ENCODE data around the gene TMEM140. TPM values are rescaled to one million over a fixed set of nuclear protein-coding genes. Genes with fewer than 3 reads are reported as not detected.

Gene TMEM140
- total RNA-seq, 1 donor from 2014 or later = 0.27 TPM

DNA sequence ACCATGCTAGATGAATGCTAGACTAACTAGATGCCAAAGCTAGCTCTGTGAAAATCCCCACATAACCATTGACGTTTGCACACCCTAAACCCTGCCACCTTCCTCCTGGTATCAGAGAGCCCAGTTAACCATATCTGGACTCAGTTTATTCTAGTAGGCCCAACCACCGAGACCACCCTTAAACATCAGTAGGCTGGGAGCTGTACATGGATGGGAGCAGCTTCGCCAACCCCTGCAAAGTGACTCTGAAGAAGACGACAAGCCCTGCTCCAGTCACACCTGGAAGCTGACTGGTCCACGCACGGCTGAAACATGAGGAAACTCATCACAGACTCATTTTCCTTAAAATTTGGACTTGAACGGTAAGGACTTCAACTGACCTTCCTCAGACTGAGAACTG lies 27.1 kb downstream of the TMEM140 start:
- Histone ChIP-seq H3K36me3 (ENCODE audit: insufficient read depth, low read length) (no peaks in the 10 kb centered on the region), H3K9ac (ENCODE audit: low read length) (no peak overlapping the region), H3K27me3 (ENCODE audit: insufficient read depth, low read length) (no peaks in the 10 kb centered on the region), H2AFZ (ENCODE audit: low read depth, low read length) (no peak overlapping the region), H3K27ac (ENCODE audit: low read depth, low read length) (no peak overlapping the region), H3K4me3 (ENCODE audit: insufficient read depth, low read depth, low read length) (no peak overlapping the region), H4K20me1 (ENCODE audit: insufficient read depth, low read length) (no peaks in the 10 kb centered on the region), H3K79me2 (ENCODE audit: insufficient read depth, low read length) (peaks cover 1% of the 10 kb centered on the region), H3K9me3 (ENCODE audit: insufficient read depth, low read depth, low read length) (peaks cover 4% of the 10 kb centered on the region), H3K4me1 (ENCODE audit: insufficient read depth, low read length) (no peaks in the 10 kb centered on the region), H3K4me2 (ENCODE audit: low read length) (no peak overlapping the region)
- no peak overlapping the region for H3K4me3 Mint-ChIP-seq (ENCODE audit: unreplicated experiment)
- FAIRE-seq = no peak
- H3K4me1 Mint-ChIP-seq (ENCODE audit: low read depth, unreplicated experiment) = peaks cover 9% of the 10 kb centered on the region
- DNase-seq (ENCODE audit: low read depth) = no peak
- H3K27me3 Mint-ChIP-seq (ENCODE audit: low read depth, unreplicated experiment) = no peaks in the 10 kb centered on the region
- no peak overlapping the region for H3K27ac Mint-ChIP-seq (ENCODE audit: unreplicated experiment)
- H3K9me3 Mint-ChIP-seq (ENCODE audit: unreplicated experiment) = peaks cover 9% of the 10 kb centered on the region
- H3K36me3 Mint-ChIP-seq (ENCODE audit: low read depth, unreplicated experiment) = peaks cover 3% of the 10 kb centered on the region
- TF ChIP-seq, protein P1, sequence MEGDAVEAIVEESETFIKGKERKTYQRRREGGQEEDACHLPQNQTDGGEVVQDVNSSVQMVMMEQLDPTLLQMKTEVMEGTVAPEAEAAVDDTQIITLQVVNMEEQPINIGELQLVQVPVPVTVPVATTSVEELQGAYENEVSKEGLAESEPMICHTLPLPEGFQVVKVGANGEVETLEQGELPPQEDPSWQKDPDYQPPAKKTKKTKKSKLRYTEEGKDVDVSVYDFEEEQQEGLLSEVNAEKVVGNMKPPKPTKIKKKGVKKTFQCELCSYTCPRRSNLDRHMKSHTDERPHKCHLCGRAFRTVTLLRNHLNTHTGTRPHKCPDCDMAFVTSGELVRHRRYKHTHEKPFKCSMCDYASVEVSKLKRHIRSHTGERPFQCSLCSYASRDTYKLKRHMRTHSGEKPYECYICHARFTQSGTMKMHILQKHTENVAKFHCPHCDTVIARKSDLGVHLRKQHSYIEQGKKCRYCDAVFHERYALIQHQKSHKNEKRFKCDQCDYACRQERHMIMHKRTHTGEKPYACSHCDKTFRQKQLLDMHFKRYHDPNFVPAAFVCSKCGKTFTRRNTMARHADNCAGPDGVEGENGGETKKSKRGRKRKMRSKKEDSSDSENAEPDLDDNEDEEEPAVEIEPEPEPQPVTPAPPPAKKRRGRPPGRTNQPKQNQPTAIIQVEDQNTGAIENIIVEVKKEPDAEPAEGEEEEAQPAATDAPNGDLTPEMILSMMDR (IDR thresholded peaks at IDR 0.05; ENCODE audit: insufficient read depth, low read depth, low read length) = no peak
- TF ChIP-seq EZH2 (IDR thresholded peaks at IDR 0.05; ENCODE audit: insufficient read depth, low read length) = no peak

DNA sequence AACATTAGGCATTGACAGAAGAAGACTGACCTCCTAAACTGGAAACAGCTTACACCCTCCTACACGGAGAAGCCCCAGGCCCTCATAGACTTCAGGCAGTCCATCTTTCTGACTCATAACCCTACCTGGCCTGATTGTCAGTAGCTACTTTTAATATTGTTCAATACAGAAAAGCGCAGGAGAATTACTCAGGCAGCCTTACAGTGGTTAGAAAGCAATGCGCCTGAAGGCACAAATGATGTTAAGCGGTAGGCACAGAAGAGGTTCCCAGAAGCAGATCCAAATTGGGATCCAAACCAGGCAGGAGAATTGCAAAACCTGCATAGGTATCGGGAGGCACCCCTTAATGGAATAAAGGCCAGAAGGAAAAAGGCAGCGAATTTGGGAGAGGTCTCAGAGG lies 28.1 kb downstream of the TMEM140 start:
- Histone ChIP-seq H3K4me3 (ENCODE audit: insufficient read depth, low read depth, low read length) (no peak overlapping the region), H3K79me2 (ENCODE audit: insufficient read depth, low read length) (no peaks in the 10 kb centered on the region), H3K4me2 (ENCODE audit: low read length) (no peak overlapping the region), H3K4me1 (ENCODE audit: insufficient read depth, low read length) (no peaks in the 10 kb centered on the region), H3K9ac (ENCODE audit: low read length) (no peak overlapping the region), H4K20me1 (ENCODE audit: insufficient read depth, low read length) (no peaks in the 10 kb centered on the region), H3K36me3 (ENCODE audit: insufficient read depth, low read length) (no peaks in the 10 kb centered on the region), H3K27me3 (ENCODE audit: insufficient read depth, low read length) (no peaks in the 10 kb centered on the region), H3K9me3 (ENCODE audit: insufficient read depth, low read depth, low read length) (peaks cover 13% of the 10 kb centered on the region), H3K27ac (ENCODE audit: low read depth, low read length) (no peak overlapping the region), H2AFZ (ENCODE audit: low read depth, low read length) (no peak overlapping the region)
- FAIRE-seq = no peak
- H3K4me3 Mint-ChIP-seq (ENCODE audit: unreplicated experiment) = no peak overlapping the region
- TF ChIP-seq, protein P1 (IDR thresholded peaks at IDR 0.05; ENCODE audit: insufficient read depth, low read depth, low read length) = no peak
- no peak for TF ChIP-seq EZH2 (IDR thresholded peaks at IDR 0.05; ENCODE audit: insufficient read depth, low read length)
- peaks cover 13% of the 10 kb centered on the region for H3K9me3 Mint-ChIP-seq (ENCODE audit: unreplicated experiment)
- peaks cover 9% of the 10 kb centered on the region for H3K4me1 Mint-ChIP-seq (ENCODE audit: low read depth, unreplicated experiment)
- no peaks in the 10 kb centered on the region for H3K27me3 Mint-ChIP-seq (ENCODE audit: low read depth, unreplicated experiment)
- no peak overlapping the region for H3K27ac Mint-ChIP-seq (ENCODE audit: unreplicated experiment)
- no peak for DNase-seq (ENCODE audit: low read depth)
- H3K36me3 Mint-ChIP-seq (ENCODE audit: low read depth, unreplicated experiment) = peaks cover 5% of the 10 kb centered on the region

DNA sequence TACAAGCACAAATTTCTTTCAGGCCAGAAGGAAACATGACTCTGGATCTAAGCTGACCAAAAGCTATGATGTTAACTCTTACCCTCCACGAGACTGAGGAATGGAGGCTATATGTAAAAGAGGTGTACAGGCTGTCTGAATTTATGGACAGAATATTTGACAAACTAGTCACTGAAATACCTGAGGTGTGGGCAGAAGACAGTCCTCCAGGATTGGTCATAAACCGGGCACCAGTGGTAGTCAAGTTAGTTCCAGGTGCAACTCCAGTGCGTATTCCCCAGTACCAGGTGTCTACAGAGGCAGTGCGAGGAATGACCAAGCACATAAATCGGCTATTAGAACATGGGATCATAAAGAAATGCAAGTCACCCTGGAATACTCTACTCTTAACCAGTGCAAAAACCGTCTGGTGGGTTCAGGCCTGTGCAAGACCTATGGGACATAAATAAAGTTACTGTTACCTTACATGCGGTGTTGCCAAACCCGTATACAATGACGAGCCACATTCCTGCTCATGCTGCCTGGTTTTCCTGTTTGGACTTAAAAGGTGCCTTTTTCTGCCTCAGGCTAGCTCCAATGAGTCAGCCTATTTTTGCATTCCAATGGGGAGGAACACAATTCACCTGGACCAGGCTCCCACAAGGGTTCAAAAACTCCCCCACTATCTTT lies 29.3 kb downstream of the TMEM140 start:
- peaks cover 3% of the 10 kb centered on the region for H3K36me3 ChIP-seq (ENCODE audit: insufficient read depth, low read length)
- H2AFZ ChIP-seq (ENCODE audit: low read depth, low read length) = no peak overlapping the region
- no peak overlapping the region for H3K9ac ChIP-seq (ENCODE audit: low read length)
- Mint-ChIP-seq H3K27ac (ENCODE audit: unreplicated experiment) (peak overlapping the region; percentile 72), H3K9me3 (ENCODE audit: unreplicated experiment) (peaks cover 23% of the 10 kb centered on the region), H3K36me3 (ENCODE audit: low read depth, unreplicated experiment) (peaks cover 15% of the 10 kb centered on the region), H3K27me3 (ENCODE audit: low read depth, unreplicated experiment) (no peaks in the 10 kb centered on the region), H3K4me3 (ENCODE audit: unreplicated experiment) (no peak overlapping the region), H3K4me1 (ENCODE audit: low read depth, unreplicated experiment) (peaks cover 6% of the 10 kb centered on the region)
- no peaks in the 10 kb centered on the region for H4K20me1 ChIP-seq (ENCODE audit: insufficient read depth, low read length)
- no peaks in the 10 kb centered on the region for H3K79me2 ChIP-seq (ENCODE audit: insufficient read depth, low read length)
- no peak overlapping the region for H3K27ac ChIP-seq (ENCODE audit: low read depth, low read length)
- H3K4me2 ChIP-seq (ENCODE audit: low read length) = no peak overlapping the region
- no peaks in the 10 kb centered on the region for H3K4me1 ChIP-seq (ENCODE audit: insufficient read depth, low read length)
- H3K9me3 ChIP-seq (ENCODE audit: insufficient read depth, low read depth, low read length) = peaks cover 24% of the 10 kb centered on the region
- TF ChIP-seq, protein P1 (IDR thresholded peaks at IDR 0.05; ENCODE audit: insufficient read depth, low read depth, low read length) = no peak
- TF ChIP-seq EZH2 (IDR thresholded peaks at IDR 0.05; ENCODE audit: insufficient read depth, low read length) = no peak
- FAIRE-seq (no peak), DNase-seq (ENCODE audit: low read depth) (no peak)
- no peaks in the 10 kb centered on the region for H3K27me3 ChIP-seq (ENCODE audit: insufficient read depth, low read length)
- H3K4me3 ChIP-seq (ENCODE audit: insufficient read depth, low read depth, low read length) = no peak overlapping the region

Data from astrocyte (in vitro differentiated cells and primary cell).